NCI-H1105 (cell line): ENCODE results near the gene METTL4.
"Not testable (repeated sequence)": the region's sequence is repeated elsewhere in the genome, so short reads cannot be mapped to it uniquely, and the experiment has no call there.

Experiments
- DNase-seq: peaks from one replicate; lab custom pipeline; 2025; lab: John Stamatoyannopoulos, UW

Gene METTL4

DNA sequence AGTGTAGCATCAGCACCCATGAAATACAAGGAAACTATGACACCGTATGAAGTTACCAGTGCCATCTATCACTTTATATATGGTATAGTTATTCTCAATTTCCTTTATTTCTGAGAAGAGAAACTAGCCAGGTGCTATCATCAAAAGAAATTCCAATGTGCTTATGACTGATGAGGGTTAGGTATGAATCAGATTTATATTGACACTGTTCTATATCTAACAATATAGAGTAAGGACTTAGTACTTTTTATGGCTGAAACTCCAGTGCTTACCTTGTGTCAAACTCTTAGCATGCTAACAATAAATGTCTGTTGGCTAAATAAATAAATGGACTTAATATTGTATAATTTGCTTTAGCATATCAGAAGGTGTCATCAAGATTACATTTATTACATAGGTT is 6.9 kb downstream of the METTL4 start:
- DNase-seq = no peak

DNA sequence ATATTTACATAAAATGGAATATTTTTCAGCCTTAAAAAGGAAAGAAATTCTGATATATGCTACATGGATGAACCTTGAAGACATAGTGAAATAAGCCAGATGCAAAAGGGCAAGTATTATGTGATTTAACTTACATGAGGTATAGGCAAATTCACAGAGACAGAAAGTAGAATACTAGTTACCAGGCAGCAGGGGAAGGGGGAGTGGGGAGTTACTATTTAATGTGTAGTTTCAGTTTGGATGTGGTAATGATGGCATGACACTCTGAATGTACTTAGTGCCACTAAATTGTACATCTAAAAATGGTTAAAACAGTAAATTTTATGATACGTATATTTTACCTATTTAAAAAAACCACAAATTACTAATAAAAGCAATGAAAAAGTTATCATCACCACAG is 12.1 kb downstream of the METTL4 start:
- DNase-seq = no peak

DNA sequence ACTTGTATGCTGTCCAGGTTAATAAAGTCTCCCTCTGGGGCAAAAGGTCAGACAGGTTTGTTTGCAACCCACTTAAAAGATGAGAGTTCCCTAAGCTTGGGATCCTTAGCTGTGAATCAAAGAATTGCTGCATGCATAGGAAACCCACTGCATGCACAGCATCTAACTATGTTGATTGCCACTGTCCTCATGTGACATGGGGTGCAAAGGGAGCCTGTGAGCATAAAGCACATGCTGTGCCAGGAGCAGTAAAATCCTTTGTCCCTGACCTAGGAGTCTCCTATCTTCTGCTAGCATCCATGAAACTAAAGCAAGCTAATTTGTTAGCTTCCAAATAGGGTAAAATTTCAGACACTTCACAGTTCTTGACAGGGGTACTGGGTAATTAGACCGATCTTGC is 13.8 kb downstream of the METTL4 start:
- DNase-seq = no peak

DNA sequence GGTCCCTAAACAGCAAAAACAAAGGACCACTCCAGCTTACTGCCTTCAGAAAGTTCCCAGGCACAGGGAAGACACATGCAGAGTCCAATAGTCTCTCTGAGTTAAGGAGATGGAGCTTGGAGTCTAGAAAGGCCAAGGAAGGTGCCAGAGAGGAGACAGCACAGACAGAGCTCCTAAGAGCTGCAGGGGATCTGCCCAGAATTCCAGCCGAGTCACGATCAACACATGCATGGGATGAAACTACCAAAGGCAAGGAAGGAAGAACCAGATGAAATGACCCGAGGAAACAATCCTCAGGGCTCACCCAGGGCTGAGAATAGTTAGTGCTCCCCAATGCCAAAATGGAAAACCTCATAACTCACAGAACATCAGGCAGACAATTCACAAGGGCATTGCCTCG is 15.4 kb downstream of the METTL4 start:
- no peak for DNase-seq

DNA sequence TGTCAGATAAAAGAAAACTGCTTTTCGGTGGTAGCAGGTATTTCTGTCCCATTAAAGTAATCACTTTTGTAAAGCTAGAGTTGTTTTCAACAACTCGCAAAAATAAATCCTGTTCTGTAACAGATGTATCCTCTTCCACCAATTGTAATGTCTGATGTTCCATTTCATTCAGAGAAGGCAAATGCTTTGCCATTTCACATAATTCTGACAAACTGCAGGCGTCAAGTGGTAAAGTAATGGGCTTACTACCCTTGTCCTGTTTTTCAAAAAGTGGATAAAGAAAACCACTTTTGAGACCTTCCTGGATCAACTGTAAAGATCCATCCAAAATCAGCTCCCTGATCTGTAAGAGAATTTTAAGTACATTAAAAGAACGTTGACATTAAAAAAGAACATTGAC is 16.6 kb downstream of the METTL4 start:
- no peak for DNase-seq

DNA sequence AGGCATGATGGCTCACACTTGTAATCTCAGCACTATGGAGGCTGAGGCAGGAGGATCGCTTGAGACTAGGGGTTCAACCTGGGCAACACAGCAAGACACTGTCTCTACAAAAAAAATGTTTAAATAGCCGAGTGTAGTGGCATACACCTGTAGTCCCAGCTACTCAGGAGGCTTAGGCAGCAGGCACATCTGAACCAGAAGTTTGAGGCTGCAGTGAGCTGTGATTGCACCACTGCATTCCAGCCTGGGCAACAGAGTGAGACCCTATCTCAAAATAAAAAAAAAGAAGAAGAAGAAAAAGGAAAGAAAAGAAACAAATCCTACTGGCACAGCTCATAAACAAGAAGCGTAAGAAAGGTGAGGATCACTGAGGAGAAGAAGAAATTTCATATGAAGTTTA is 19.9 kb downstream of the METTL4 start:
- no peak for DNase-seq

DNA sequence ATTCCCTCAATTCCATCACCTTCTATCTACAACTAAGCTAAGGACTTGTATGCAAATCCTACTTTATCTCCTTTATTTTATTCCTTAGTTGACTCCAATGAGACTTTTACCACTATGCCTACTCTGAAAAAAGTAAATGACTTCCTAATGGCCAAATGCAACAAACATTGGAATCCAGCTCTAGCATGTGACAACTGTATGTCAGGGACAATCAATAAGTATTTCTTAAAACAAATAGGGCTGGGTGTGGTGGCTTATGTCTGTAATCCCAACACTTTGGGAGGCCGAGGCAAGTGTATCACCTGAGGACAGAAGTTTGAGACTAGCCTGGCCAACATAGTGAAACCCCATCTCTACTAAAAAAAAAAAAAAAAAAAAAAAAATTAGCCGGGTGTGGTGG is 21.8 kb downstream of the METTL4 start:
- DNase-seq = no peak

DNA sequence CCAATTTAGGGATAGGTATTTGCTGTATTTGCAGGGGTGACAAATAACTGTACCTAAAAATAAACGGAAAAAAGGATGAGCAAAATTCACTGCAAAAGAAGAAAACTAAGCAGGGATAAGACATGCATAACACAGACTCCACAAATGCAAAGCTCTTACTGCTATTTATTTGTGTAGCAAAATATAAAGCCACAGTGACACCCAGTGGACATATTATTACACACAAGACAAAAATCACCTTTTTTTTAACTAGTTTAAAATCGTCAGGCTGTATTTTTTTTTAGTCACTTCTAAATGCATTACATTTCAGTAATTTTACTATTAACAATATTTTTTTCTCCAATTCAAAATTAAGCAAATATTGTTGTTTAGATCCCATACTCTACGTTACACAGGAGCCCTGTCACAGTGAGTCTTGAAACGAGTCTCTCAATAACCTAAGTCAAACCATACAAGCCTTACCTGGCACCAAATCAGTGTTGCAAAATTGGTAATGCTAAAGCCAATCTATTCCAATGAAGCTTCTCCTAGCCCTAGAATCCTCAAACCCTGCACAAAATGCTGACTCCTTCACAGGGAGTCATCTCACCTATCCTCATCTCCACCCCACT is 23.7 kb downstream of the METTL4 start:
- DNase-seq = peak; percentile 21

DNA sequence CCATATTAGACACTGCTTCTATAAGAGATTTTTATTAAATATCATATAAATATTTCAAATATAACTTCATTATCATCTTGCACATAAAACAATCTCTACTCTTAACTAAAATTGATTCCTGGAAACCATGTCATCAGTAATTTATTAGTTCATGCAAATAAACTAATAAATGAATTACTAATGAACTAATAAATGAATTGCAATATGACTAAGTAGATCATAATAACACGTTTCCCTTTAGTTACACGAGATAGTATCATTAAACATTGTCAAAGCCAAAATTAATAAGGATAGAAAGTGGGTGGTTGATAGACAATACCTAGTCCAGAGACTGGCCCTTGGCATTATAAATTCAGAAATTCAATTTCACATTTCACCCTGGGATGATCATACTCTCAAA is 26.1 kb downstream of the METTL4 start:
- DNase-seq = no peak

DNA sequence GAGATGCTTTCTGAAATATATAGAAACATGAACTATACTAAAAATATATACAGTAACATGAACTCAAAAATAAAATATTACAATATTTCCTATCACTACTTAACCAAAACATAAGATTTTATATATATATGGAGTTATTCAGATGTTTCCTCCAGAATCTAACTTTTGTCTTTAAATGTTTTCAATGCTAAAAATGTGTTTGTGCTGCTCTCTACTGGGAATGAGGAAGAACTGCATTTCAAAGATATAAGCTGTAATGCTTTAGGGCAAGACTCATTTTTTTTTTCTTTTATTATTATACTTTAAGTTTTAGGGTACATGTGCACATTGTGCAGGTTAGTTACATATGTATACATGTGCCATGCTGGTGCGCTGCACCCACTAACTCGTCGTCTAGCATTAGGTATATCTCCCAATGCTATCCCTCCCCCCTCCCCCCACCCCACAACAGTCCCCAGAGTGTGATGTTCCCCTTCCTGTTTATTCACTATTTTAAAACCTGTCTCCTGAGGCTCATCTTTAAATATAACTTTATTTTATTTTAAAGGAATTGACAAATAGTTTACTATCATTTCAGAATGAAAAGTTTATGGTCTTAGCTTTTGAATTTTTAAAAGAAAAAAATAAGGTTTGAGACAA is 29.3 kb downstream of the METTL4 start:
- not testable (repeated sequence) for DNase-seq

DNA sequence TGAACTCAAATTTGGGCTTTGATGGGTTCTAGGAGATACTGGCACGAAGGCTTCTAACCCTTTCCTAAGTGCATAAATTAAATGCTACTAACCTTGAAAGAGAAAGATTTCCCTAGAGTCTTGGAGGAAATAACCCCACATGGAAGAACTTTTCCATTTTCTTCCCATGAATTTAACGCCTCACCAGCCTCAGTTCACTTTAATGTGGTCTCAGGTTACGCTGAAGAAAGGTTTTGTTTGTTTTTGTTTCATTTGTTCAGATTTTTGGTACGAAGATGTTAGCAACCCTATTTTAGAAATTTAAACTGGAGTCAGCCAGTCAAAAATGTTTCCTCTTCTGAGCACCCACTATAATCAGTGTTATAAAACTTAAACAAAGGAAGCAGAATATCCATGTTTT is 30.7 kb downstream of the METTL4 start:
- DNase-seq = no peak

DNA sequence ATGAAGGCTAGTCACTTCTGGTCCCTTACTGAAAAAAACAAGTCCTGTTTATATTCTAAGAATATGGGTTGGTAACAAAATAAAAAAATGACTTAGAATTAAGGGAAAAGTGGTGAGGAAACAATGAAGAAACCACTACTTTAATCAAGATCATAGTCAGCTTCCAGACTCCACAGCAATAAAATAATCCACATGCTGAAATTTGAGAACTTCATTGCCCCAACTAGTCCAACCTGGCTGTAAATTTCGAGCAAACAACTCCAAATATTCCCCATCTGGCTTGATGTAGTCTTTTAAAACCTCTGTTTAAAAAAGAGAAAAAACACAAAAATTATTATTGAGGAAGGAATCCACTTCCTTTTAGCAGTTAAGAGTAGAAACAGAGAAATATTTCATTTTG is 32.5 kb downstream of the METTL4 start:
- DNase-seq = no peak

DNA sequence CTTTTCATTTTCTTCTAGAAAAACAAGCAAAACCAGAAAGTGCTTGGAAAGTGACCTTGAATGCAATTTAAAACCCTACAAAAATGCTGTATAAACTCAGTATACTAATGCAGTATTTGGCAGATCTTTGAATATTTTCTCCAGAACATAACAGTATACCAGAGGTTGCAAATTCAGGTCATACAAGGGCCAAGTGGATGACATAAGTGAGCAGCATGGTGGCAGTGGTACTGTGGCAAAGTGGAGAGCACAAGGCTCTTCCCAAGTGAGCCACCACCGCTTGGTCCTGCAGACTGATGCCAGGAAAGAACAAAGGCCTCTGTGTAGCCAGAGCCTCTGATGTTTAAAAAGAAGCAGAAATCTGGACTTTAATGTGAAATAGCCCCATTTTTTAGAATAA is 33.1 kb downstream of the METTL4 start:
- DNase-seq = no peak

DNA sequence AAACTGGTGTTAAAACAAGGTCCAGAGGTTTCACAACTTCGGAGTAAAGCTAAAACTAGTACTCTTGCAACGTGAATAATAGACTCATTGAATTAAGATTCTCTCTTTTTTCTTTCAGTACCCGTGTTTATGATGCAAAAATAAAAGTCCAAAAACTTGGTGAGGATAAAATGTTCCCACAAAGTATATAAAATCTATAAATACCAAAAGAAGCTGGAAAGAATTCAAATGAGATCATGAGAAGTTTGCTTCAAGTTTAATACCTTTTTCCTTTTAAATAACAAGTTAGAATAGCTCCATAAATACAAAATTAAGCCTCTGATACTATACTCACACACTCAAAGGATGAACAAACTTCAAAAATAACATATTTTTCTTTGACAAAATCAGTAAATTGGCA is 34.0 kb downstream of the METTL4 start:
- DNase-seq = no peak

DNA sequence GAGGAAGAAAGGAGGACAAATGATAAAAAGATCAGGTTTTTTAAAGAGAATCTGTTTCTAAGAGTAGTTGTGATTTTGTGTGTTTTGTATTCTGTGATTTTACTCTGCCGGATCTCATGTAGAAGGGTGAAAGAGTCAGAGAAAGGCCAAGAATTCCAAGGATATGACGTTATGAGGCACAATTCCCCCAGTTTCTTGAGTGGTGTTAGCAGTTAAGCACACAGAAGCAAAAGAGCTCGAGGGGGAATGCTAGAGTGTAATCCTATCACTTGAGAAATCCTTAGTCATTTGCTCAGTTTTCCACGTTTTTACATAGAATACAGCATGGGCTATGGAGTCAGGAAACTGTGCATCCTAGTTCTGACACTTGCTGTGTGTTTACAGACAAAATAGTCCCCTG is 34.8 kb downstream of the METTL4 start:
- no peak for DNase-seq

DNA sequence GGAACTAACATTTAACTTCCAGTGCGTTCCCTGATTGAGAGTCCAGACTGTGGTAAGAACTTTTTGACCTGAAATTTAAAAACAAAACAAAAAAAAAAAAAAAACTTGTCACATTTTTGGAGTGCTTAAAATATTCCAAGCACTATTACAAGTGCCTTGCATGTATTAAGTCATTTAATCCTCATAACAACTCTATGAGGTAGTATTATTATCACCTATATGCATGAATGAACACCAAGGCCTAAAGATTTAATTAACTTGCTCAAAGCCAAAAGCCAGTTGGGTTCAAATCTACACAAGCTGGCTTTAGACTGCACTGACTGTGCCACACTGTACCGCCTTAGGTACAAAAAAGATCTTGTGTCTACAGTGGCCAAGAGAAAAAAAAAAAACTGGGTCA is 35.2 kb downstream of the METTL4 start:
- DNase-seq = no peak

DNA sequence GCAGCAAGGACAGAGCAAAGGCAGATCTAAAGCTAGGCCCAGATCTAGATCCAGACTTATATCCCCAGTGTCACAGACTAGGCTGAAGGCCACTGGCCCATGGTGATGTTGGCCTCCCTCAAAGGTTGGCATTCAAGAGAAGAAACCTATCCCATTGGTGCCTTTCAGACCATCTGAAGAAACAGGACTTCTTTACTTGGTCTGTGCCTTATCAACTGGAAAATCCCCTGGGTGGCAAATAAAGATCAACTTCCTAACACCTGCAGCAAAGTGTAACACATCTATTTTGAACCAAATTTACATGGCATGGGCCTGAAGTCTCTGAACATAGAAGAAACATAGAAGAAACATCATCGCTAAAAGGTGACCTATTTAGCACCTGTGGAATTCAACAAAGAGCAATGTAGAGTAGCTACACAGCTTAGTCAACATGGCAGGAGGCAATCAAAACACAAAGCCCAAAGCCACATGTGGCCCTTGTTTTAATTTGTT is 35.8 kb downstream of the METTL4 start:
- no peak for DNase-seq

DNA sequence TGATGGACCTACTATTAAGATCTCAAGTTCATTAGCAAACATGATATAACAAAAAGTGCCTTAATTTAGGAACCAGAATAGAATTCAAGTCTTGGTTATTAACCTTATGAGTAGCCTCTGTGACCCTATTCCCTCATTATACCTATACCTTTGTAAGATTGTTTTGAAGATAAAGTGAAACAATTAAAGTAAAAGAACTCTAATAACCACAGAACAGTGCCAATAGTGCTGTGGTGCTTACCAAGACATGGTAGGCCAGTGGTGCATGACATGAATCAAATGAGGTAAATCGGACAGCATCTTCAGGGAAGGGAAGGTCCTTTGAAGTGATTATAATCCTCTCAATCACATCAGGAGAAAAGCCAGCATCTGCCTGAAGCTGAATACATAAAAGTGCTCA is 36.4 kb downstream of the METTL4 start:
- no peak for DNase-seq

DNA sequence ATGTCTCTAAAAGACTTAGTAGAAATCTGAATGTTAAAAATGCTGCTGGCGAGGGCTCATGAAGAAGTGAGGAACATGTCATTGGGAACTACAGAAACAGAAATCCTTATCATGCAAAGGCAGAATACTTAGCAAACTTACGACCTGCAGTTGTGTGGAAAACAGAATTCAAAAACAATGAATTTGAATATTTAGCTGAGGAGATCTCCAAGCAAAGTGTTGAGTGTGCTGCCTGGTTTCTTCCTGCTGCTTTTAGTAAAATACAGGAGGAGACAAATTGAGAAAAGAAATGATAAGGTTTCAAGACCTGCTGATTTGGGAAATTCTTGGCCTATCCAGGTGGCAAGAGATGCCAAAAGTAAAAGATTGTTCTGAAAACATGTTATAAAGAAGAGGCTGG is 38.5 kb downstream of the METTL4 start:
- no peak for DNase-seq

DNA sequence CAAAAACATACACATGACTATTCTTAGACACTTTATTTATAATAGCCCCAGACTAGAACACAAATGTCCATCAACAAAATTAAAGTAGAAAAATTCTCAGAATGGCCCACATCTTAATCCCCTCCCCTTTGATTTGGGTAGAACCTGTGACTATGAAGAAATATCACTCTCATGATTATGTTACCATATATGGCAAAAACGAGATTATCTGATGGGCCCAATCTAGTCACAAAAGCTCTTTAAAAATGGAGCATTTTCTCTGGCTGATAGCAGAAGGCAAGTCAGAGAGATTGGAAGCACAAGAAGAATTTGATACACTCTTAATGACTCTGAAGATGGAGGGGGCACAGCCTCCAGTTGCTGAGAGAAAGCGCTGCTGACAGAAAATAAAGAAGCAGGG is 39.6 kb downstream of the METTL4 start:
- no peak for DNase-seq

DNA sequence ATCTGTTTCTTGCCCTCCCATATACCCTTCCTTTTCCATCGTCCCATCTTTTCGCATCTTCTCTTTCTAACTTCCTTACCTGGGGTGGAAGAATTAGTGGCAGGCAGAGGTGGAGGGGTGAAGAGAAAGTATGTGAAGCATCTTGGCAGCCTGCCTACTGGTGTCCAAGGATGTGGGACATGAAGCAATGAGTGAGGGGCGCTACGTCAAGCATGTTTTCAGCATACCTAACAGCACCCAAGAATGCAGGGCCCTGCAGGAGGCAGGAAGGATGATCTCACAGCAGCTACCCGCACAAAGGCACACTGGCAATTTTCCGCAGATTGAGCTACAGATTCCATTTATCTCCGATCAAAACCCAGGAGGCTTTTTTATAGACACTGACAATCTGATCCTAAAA is 42.2 kb downstream of the METTL4 start:
- no peak for DNase-seq

DNA sequence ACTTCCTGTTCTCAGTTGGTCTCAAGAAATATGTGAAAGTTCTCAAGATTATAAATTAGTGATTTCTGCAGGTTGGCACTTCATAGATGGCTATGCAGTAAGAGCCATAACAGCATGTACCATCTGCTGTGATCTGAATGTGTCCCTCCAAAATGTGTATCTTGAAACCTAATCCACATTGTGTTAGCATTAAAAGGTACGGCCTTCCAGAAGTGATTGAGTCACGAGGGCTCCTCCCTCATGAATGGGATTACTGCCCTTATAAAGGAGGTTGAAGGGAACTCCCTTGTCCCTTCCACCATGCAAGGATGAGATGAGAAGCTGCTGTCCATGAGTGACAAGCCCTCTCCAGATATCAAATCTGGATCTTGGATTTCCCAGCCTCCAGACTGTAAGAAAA is 45.0 kb downstream of the METTL4 start:
- no peak for DNase-seq

DNA sequence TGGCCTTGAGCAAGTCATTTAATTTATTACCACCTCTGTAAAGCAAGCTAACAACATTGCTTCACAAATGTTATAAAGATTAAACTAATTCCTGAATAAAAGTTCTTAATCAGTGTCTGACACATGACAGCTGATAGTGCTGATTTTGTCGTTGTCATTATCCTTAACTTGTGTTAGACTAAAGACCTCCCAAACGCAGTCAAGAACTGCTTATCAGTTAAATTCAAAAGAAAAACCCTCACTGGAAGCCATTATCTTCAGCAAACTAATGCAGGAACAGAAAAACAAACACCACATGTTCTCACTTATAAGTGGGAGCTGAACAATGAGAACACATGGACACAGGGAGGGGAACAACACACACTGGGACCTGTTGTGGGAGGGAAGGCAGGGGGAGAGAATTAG is 46.5 kb downstream of the METTL4 start:
- not testable (repeated sequence) for DNase-seq

DNA sequence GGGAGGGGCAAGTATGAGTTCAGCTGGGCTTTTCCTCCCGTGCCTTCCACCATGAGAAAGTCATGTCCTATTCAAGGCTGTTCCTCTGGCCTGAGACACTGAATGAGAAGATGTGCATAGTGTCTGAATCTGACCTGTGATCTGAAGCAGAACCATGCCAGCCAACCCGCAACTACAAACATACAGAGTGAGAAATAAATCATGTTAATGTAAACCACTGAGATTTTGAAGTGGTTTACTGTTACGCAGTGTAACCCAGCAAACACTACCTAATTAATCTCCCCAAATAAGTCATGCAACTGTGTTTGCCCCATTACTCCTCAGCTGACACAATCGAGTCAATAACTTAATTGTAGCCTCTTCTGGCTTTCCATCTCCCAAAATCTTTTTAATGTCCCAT is 49.2 kb downstream of the METTL4 start:
- no peak for DNase-seq
